ENCODE measurements around the gene KIAA0319L.
A peak's percentile ranks its signal among the peaks of the same experiment; 100 is the strongest.

KIAA0319L gene

DNA sequence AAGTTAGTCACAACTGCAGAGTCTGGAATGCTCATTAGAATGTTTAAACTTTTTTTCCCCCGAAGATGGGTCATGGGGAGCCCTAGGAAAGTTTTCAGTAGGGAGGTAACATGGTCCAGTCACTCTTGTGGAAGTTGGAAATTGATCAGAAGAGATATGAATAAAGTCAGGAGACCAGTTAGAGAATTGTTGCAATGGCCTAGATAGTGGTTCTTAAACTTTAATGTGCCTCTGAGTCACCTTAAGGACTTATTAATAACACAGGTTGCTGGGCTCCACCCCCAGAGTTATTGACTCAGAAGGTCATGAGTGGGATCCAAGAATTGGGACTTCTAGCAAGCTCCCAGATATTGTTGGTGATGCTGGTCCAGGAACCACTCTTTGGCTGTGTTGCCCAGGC, 12.7 kb upstream of the KIAA0319L start:
- peak in 1 of 2 donors; percentile 52 for DNase-seq (ENCODE audit: low read depth in 2 of 2)
- TF ChIP-seq, protein P1, sequence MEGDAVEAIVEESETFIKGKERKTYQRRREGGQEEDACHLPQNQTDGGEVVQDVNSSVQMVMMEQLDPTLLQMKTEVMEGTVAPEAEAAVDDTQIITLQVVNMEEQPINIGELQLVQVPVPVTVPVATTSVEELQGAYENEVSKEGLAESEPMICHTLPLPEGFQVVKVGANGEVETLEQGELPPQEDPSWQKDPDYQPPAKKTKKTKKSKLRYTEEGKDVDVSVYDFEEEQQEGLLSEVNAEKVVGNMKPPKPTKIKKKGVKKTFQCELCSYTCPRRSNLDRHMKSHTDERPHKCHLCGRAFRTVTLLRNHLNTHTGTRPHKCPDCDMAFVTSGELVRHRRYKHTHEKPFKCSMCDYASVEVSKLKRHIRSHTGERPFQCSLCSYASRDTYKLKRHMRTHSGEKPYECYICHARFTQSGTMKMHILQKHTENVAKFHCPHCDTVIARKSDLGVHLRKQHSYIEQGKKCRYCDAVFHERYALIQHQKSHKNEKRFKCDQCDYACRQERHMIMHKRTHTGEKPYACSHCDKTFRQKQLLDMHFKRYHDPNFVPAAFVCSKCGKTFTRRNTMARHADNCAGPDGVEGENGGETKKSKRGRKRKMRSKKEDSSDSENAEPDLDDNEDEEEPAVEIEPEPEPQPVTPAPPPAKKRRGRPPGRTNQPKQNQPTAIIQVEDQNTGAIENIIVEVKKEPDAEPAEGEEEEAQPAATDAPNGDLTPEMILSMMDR (IDR thresholded peaks at IDR 0.05; ENCODE audit: low read depth, low read length) = no peak
- no peak overlapping the region for H3K4me3 ChIP-seq (replicated peaks in 1 of 2; ENCODE audit: low read depth in 2 of 2, low read length in 2 of 2)

DNA sequence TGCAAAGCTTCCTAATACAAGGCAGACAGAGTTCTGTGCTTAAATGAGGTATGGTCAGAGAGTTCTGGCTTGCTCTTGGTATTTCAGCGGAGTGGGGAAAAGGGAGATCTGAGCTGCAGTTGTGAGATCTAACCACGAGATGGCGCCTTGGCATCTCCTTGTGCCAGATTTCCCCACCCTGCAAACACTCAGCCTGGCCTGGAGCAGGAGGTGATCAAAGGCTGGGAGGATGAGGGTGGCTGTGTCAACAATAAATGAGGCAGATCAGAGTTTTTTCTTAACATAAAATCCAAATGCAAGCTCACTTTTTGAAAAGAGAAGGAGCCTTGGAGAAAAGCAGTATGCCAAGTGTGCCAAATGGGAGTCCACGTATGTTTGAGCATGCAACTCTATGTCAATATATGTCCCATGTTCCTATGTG, 11.8 kb upstream of the KIAA0319L start:
- H3K4me3 ChIP-seq (replicated peaks in 1 of 2; ENCODE audit: low read depth in 2 of 2, low read length in 2 of 2) = no peak overlapping the region
- DNase-seq (ENCODE audit: low read depth in 2 of 2) = peak; percentile 77 to 78
- TF ChIP-seq, protein P1 (IDR thresholded peaks at IDR 0.05; ENCODE audit: low read depth, low read length) = peak; percentile 86

DNA sequence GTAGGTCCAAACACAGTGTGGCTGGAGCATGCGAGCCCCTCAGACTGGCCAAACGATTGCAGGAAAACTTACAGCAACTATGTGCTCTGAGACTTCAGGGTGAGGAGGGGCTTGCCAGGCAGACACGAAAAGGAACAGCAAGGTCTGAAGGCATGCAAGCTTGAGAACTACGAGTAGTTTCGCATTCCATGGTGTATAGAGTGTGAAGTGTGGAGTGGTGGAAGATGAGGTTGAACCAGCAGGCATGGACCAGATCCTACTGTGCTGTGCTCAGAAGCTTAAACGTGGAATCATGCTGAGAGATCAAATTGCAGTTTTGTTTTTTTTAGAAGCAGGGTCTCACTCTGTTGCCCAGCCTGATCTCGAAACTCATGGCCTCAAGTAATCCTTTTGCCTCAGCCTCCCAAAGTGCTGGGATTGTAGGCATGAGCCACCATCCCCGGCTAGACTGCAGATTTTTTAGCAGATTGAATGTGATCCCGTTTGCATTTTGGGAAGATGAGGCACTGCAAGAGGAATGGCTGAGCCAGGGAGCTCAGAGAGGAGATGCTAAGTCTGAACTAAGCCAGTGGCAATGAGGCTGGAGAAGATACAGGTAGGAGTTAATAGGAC, 10.8 kb upstream of the KIAA0319L start:
- no peak overlapping the region for H3K4me3 ChIP-seq (replicated peaks in 1 of 2; ENCODE audit: low read depth in 2 of 2, low read length in 2 of 2)
- TF ChIP-seq, protein P1 (IDR thresholded peaks at IDR 0.05; ENCODE audit: low read depth, low read length) = no peak
- no peak for DNase-seq (ENCODE audit: low read depth in 2 of 2)

DNA sequence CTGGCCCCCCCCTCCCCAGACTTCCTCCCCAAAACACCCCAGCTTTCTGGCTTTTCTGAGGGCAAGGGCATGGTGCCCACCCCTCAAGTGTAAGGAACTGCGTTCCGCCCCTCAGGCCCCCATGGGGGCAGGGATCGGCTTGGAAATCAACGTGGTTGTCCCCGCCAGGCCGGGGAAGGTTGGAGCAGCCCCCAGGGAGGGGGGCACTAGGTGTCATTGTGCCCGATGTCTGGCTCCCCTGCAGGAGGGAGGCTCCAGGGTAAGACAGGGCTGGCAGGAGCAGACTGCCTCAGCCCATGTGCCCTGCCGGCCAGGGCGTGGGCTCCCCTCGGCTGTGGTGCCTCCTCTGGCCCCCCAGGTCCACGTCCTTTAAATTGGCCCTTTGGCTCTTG, 8.5 kb upstream of the KIAA0319L start:
- H3K4me3 ChIP-seq (replicated peaks in 1 of 2; ENCODE audit: low read depth in 2 of 2, low read length in 2 of 2) = no peak overlapping the region
- TF ChIP-seq, protein P1 (IDR thresholded peaks at IDR 0.05; ENCODE audit: low read depth, low read length) = no peak
- no peak for DNase-seq (ENCODE audit: low read depth in 2 of 2)

DNA sequence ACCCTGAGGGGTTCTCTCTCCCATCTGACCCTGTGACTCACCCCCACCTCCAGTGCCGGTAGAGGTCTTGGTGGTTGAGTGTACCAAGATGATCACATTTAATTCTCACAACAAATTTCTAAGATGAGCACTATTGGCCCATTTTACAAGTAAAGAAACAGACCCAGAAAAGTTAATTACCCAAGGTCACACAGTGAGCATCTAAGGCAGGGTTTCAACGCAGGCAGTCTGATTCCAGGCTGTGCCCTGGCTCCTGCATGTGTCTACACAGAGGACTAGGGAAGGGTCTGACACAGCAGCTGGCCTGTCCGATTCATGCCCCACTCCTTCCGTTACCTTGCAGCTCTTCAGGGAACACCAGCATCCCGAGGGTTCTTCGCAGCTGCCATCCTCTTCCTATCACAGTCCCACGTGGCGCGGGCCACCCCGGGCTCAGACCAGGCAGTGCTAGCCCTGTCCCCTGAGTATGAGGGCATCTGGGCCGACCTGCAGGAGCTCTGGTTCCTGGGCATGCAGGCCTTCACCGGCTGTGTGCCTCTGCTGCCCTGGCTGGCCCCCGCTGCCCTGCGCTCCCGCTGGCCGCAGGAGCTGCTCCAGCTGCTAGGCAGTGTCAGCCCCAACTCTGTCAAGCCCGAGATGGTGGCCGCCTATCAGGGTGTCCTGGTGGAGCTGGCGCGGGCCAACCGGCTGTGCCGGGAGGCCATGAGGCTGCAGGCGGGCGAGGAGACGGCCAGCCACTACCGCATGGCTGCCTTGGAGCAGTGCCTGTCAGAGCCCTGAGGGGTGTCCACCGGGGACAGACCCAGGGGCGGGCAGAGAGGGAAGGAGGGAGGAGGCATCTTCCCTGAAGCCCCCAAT, 7.9 kb upstream of the KIAA0319L start:
- DNase-seq (ENCODE audit: low read depth in 2 of 2) = no peak
- no peak overlapping the region for H3K4me3 ChIP-seq (replicated peaks in 1 of 2; ENCODE audit: low read depth in 2 of 2, low read length in 2 of 2)
- TF ChIP-seq, protein P1 (IDR thresholded peaks at IDR 0.05; ENCODE audit: low read depth, low read length) = no peak

DNA sequence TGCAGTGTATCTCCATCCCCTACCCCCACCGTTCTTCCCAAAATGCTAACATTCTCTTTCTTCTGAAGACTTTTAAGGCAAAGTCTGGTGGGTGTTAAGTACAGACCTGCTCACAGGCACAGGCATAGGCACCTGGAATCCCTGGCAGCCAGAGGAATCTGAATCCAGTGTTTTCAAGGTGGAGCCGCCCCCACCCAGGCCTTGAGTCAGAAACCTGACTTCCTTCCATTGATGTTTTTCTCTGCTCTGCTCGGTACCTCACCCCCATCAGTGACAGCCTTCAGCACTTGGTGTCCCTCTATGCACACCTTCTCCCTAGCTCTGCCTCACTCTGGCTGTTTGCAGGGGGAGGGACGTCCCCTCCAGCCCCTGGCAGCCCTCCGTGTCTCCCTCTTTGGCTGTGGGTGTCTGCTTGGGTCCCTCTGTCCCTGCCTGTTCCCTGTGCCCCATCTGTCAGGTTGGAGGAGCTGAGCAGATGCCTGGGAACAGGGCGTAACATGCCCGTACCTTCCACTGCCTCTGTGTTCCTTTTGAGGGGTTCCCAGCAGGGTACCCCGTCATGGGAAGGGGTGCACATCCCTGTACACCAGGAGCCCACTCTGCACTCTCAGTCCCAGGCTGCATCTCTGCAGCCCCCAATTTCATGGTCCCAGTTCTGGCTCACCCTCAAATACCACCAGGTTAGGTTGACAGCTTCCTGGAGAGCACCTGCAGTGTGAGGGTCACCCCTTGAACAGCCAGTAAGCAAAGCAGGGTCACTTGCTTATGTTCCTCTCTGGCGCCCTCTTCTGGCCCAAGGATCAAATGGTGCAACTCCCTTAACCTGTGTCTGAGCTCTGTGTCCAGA, 7.1 kb upstream of the KIAA0319L start:
- H3K4me3 ChIP-seq (replicated peaks in 1 of 2; ENCODE audit: low read depth in 2 of 2, low read length in 2 of 2) = no peak overlapping the region
- DNase-seq (ENCODE audit: low read depth in 2 of 2) = peak; percentile 88 to 89
- TF ChIP-seq, protein P1 (IDR thresholded peaks at IDR 0.05; ENCODE audit: low read depth, low read length) = peak; percentile 87

All from cardiac fibroblast (primary cell).